GM19240 (cell line): ENCODE measurements around the gene ANKRD55.

Experiments used
- DNase-seq: peaks from one replicate; pipeline ENCODE4 v3.0.0; 2011; ENCODE audit warnings: low spot score; ENCODE audit not compliant: insufficient read length

Gene ANKRD55

DNA sequence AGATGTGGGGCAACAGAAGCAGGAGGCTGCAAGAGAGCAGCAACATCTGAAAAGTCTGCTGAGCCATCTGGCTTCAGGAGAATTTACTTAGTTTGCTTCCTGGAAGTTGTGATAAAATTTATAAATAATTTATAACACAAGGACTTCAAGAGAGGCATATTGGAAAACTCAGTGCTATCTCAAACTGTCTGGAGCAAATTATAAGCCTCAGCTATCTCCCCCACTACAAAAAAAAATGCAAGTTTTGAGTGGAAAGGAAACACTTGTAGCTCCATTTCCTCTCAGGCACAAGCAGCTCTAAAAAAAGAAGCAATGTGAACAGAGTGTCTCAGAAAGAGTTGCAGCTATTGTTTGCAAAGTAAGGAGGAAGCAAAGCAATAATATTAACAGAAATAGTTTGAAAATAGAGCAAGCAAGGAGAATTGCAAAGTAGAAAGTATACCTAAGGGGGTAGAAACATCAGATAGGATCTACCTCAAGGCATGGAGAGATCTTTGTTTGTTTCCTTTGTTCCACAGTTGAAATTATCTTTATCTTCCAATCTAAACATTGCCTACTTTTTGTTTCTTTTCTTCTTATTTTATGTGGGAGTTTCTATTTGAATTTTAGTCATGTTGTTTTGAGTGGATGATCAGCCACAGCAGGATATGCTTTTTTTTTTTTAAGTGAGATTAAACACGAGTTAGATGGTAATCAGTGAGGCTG is 182.4 kb downstream of the ANKRD55 start:
- no peak for DNase-seq
